Measurements from ENCODE around the gene CALN1. TPM values are rescaled to one million over a fixed set of nuclear protein-coding genes. Genes with fewer than 3 reads are reported as not detected.

Gene CALN1
- polyA plus RNA-seq, 3 donors, result under 0.01 TPM; not detected in 2

DNA sequence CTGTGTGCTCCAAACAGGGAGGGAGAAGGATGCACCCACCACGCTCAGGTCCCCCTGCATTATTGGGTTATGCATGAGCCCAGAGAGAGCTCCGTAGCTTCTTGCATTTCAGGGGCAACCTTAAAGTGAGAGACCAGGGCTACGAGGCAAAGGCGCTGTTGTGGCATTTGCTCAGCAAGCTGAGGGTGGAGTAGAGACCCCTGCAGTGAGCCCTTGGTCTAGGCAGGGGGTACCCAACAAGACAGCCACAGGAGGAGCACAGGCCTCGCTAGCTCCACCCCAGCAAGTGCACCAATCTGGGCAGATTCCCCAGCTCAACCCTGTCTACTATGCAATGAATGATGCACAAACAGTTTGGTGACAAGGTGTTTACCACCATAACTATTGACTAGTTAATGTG, 198.4 kb downstream of the CALN1 start:
- Histone ChIP-seq H3K79me2 (ENCODE audit: insufficient read depth, low read length) (no peaks in the 10 kb centered on the region), H2AFZ (ENCODE audit: insufficient read depth, low read depth, low read length, poor library complexity, severe bottlenecking) (no peak overlapping the region), H3K9ac (ENCODE audit: insufficient read depth, low read length, poor library complexity, severe bottlenecking) (no peak overlapping the region), H3K27me3 (ENCODE audit: control insufficient read depth in 2 of 2, insufficient read depth in 2 of 2, low read length in 2 of 2) (no peaks in the 10 kb centered on the region), H3K4me3 (replicated peaks in 1 of 3; ENCODE audit: low read depth in 2 of 3, low read length in 3 of 3) (no peak overlapping the region), H3K36me3 (replicated peaks in 1 of 2; ENCODE audit: control insufficient read depth in 1 of 2, insufficient read depth in 2 of 2, low read length in 2 of 2) (no peaks in the 10 kb centered on the region), H3K4me1 (ENCODE audit: control insufficient read depth in 1 of 2, insufficient read depth in 2 of 2, low read length in 2 of 2) (no peaks in the 10 kb centered on the region), H3K4me2 (replicated peaks; ENCODE audit: extremely low read depth, low read length, poor library complexity, severe bottlenecking) (no peak overlapping the region), H4K20me1 (ENCODE audit: insufficient read depth, low read length) (no peaks in the 10 kb centered on the region), H3K27ac (ENCODE audit: low read depth in 1 of 2, low read length in 2 of 2) (no peak overlapping the region), H3K9me3 (replicated peaks in 1 of 2; ENCODE audit: control insufficient read depth in 1 of 2, insufficient read depth in 1 of 2, low read length in 2 of 2) (no peaks in the 10 kb centered on the region)
- DNase-seq, result no peak
- Mint-ChIP-seq H3K9me3 (peaks cover 0 to 25% (median 3%) of the 10 kb centered on the region in 7 donors), H3K27ac (no peak overlapping the region), H3K4me1 (no peaks in the 10 kb centered on the region), H3K4me3 (no peak overlapping the region), H3K36me3 (no peaks in the 10 kb centered on the region), H3K27me3 (ENCODE audit: low read depth in 3 of 3) (no peaks in the 10 kb centered on the region)
- intact Hi-C loops (cut with micrococcal nuclease), result no loop called here
- TF ChIP-seq CTCF (IDR thresholded peaks at IDR 0.05), result no peak
- 91% methylated on average over 5 of the region's 5 CpGs for WGBS (ENCODE audit: insufficient coverage)

DNA sequence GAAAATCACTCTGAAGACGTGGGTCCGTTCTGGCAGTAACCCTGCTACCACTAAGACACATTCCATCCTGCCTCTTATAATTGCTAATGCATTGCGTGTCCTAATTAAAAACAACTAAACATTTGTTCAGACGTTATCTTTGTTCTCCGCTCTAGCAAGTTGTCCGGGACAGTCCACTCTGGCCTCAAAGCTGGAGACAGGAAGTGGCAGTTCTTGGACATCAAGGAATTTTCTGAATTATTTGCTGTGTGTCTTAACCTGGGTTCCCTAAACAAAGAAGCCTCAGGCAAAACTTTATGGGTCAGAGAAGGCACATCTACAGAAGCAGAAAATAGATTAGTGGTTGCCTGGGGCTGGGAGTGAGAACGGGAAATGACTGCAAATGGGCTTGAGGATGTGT, 199.1 kb downstream of the CALN1 start:
- Mint-ChIP-seq H3K4me1 (no peaks in the 10 kb centered on the region), H3K27ac (no peak overlapping the region), H3K36me3 (no peaks in the 10 kb centered on the region), H3K9me3 (peaks cover 0 to 24% (median 3%) of the 10 kb centered on the region in 7 donors), H3K27me3 (ENCODE audit: low read depth in 3 of 3) (no peaks in the 10 kb centered on the region), H3K4me3 (no peak overlapping the region)
- no peaks in the 10 kb centered on the region for H3K4me1 ChIP-seq (ENCODE audit: control insufficient read depth in 1 of 2, insufficient read depth in 2 of 2, low read length in 2 of 2)
- no peaks in the 10 kb centered on the region for H4K20me1 ChIP-seq (ENCODE audit: insufficient read depth, low read length)
- intact Hi-C loops (cut with micrococcal nuclease), result no loop called here
- no peaks in the 10 kb centered on the region for H3K79me2 ChIP-seq (ENCODE audit: insufficient read depth, low read length)
- no peak for DNase-seq
- no peaks in the 10 kb centered on the region for H3K27me3 ChIP-seq (ENCODE audit: control insufficient read depth in 2 of 2, insufficient read depth in 2 of 2, low read length in 2 of 2)
- no peak for TF ChIP-seq CTCF (IDR thresholded peaks at IDR 0.05)
- 86% methylated on average over 3 of the region's 7 CpGs for WGBS (ENCODE audit: insufficient coverage)
- no peak overlapping the region for H2AFZ ChIP-seq (ENCODE audit: insufficient read depth, low read depth, low read length, poor library complexity, severe bottlenecking)
- no peak overlapping the region for H3K9ac ChIP-seq (ENCODE audit: insufficient read depth, low read length, poor library complexity, severe bottlenecking)
- H3K36me3 ChIP-seq (replicated peaks in 1 of 2; ENCODE audit: control insufficient read depth in 1 of 2, insufficient read depth in 2 of 2, low read length in 2 of 2), result no peaks in the 10 kb centered on the region
- H3K9me3 ChIP-seq (replicated peaks in 1 of 2; ENCODE audit: control insufficient read depth in 1 of 2, insufficient read depth in 1 of 2, low read length in 2 of 2), result no peaks in the 10 kb centered on the region
- H3K4me3 ChIP-seq (replicated peaks in 1 of 3; ENCODE audit: low read depth in 2 of 3, low read length in 3 of 3), result no peak overlapping the region
- no peak overlapping the region for H3K4me2 ChIP-seq (replicated peaks; ENCODE audit: extremely low read depth, low read length, poor library complexity, severe bottlenecking)
- no peak overlapping the region for H3K27ac ChIP-seq (ENCODE audit: low read depth in 1 of 2, low read length in 2 of 2)

Data from CD14-positive monocyte (primary cell).